ENCODE measurements around the gene ZSWIM9.

DNA sequence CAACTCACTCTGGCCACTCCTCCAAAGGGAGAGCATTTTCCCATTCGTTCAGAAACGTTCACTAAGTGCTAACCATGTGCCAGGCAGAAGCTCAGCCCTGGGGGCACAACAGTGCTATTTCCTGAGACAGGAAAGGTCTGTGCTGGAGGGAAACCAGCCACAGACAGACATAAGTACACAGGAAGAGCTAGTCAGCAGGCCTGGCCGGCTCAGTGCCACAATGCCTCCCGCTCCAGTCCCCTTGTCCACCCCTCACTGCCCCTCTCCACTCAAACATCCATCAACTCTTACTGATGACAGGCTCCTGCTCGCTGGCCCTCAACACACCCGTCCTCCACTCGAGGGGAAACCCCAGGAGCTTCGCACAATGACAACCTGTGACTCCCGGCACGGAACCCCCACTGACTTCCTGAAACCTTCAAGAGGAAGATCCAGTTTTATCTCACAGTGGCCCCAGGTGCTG is 48.5 kb upstream of the ZSWIM9 start:
- TF ChIP-seq, protein P1, sequence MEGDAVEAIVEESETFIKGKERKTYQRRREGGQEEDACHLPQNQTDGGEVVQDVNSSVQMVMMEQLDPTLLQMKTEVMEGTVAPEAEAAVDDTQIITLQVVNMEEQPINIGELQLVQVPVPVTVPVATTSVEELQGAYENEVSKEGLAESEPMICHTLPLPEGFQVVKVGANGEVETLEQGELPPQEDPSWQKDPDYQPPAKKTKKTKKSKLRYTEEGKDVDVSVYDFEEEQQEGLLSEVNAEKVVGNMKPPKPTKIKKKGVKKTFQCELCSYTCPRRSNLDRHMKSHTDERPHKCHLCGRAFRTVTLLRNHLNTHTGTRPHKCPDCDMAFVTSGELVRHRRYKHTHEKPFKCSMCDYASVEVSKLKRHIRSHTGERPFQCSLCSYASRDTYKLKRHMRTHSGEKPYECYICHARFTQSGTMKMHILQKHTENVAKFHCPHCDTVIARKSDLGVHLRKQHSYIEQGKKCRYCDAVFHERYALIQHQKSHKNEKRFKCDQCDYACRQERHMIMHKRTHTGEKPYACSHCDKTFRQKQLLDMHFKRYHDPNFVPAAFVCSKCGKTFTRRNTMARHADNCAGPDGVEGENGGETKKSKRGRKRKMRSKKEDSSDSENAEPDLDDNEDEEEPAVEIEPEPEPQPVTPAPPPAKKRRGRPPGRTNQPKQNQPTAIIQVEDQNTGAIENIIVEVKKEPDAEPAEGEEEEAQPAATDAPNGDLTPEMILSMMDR (IDR thresholded peaks at IDR 0.05): no peak
- TF ChIP-seq POLR2A (IDR thresholded peaks at IDR 0.05): no peak
